ENCODE data around the gene NXPE1.

GRCh38 chr11:114553642-114554041, 6.0 kb downstream of the NXPE1 start:
- no peak for TF ChIP-seq SUZ12 (IDR thresholded peaks at IDR 0.05; ENCODE audit: extremely low read depth, insufficient read depth, insufficient read length)
- TF ChIP-seq YY1 (IDR thresholded peaks at IDR 0.05; ENCODE audit: insufficient read depth, insufficient read length): no peak
- TF ChIP-seq ZNF274 (IDR thresholded peaks at IDR 0.05; ENCODE audit: low read depth, low read length): no peak
